ENCODE results near the gene CDC14A. TPM values are rescaled to one million over a fixed set of nuclear protein-coding genes. Genes with fewer than 3 reads are reported as not detected.

The CDC14A gene
- total RNA-seq, 1 experiment from 2014 or later = 6.6 TPM

- H3K27ac ChIP-seq (ENCODE audit: low read length) = no peak overlapping the region
- POLR2A ChIA-PET = no interaction called here
- DNase-seq (ENCODE audit: low read depth, low spot score) (no peak), ATAC-seq (no peak)
- H3K9me3 ChIP-seq (ENCODE audit: control insufficient read depth, insufficient read depth, low read depth, low read length) = no peaks in the 10 kb centered on the region
- H3K36me3 ChIP-seq (ENCODE audit: control insufficient read depth, insufficient read depth, low read length) = no peaks in the 10 kb centered on the region
- H3K4me1 ChIP-seq (ENCODE audit: control insufficient read depth, insufficient read depth, low read length) = no peaks in the 10 kb centered on the region
- CTCF ChIA-PET = no interaction called here
- no peaks in the 10 kb centered on the region for H3K27me3 ChIP-seq (ENCODE audit: control insufficient read depth, insufficient read depth, low read length)
- no TSS peak for BruUV-seq (replicated peaks)
- intact Hi-C loops (cut with micrococcal nuclease; ENCODE audit: unreplicated experiment) (no loop called here), in situ Hi-C loops (cut with HindIII; ENCODE audit: low pct_unique_long_range_greater_than_20kb, low sequenced_read_pairs) (no loop called here)
- TF ChIP-seq, protein P1, sequence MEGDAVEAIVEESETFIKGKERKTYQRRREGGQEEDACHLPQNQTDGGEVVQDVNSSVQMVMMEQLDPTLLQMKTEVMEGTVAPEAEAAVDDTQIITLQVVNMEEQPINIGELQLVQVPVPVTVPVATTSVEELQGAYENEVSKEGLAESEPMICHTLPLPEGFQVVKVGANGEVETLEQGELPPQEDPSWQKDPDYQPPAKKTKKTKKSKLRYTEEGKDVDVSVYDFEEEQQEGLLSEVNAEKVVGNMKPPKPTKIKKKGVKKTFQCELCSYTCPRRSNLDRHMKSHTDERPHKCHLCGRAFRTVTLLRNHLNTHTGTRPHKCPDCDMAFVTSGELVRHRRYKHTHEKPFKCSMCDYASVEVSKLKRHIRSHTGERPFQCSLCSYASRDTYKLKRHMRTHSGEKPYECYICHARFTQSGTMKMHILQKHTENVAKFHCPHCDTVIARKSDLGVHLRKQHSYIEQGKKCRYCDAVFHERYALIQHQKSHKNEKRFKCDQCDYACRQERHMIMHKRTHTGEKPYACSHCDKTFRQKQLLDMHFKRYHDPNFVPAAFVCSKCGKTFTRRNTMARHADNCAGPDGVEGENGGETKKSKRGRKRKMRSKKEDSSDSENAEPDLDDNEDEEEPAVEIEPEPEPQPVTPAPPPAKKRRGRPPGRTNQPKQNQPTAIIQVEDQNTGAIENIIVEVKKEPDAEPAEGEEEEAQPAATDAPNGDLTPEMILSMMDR (IDR thresholded peaks at IDR 0.05) = no peak
- no peak for TF ChIP-seq TCF7L2 (IDR thresholded peaks at IDR 0.05; ENCODE audit: low read depth, low read length)
- TF ChIP-seq POLR2AphosphoS5 (IDR thresholded peaks at IDR 0.05; ENCODE audit: low read depth, low read length) = no peak
- TF ChIP-seq, protein P2, sequence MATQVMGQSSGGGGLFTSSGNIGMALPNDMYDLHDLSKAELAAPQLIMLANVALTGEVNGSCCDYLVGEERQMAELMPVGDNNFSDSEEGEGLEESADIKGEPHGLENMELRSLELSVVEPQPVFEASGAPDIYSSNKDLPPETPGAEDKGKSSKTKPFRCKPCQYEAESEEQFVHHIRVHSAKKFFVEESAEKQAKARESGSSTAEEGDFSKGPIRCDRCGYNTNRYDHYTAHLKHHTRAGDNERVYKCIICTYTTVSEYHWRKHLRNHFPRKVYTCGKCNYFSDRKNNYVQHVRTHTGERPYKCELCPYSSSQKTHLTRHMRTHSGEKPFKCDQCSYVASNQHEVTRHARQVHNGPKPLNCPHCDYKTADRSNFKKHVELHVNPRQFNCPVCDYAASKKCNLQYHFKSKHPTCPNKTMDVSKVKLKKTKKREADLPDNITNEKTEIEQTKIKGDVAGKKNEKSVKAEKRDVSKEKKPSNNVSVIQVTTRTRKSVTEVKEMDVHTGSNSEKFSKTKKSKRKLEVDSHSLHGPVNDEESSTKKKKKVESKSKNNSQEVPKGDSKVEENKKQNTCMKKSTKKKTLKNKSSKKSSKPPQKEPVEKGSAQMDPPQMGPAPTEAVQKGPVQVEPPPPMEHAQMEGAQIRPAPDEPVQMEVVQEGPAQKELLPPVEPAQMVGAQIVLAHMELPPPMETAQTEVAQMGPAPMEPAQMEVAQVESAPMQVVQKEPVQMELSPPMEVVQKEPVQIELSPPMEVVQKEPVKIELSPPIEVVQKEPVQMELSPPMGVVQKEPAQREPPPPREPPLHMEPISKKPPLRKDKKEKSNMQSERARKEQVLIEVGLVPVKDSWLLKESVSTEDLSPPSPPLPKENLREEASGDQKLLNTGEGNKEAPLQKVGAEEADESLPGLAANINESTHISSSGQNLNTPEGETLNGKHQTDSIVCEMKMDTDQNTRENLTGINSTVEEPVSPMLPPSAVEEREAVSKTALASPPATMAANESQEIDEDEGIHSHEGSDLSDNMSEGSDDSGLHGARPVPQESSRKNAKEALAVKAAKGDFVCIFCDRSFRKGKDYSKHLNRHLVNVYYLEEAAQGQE (IDR thresholded peaks at IDR 0.05; ENCODE audit: insufficient read depth in 1 of 2, low read depth in 2 of 2, low read length in 1 of 2) = no peak
- H3K4me3 ChIP-seq (ENCODE audit: low read depth in 2 of 2, low read length in 2 of 2) = no peak overlapping the region
Measured at GRCh38 chr1:100380635-100381034, 28.3 kb downstream of the CDC14A start.

DNA sequence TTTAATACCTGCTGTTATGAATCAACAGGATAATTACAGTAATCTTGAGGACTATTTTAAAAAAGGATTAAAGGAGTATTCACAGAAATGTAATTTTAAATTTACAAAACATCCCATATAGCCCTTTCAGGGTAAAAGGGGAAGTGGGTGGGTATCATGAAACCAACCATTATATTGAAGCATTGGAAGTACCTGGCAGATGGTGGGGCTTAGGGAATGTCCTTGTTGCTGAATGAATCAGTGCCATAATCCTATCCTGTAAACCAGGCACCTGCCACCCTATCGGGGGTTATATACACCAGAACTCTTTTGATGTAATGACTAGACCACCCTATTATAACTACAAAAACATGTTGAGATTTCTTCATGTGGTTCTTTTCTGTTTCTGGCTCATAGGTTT, 30.4 kb downstream of the CDC14A start:
- Histone ChIP-seq H3K27me3 (ENCODE audit: control insufficient read depth, insufficient read depth, low read length) (no peaks in the 10 kb centered on the region), H3K36me3 (ENCODE audit: control insufficient read depth, insufficient read depth, low read length) (no peaks in the 10 kb centered on the region; the same call in 1 of the 2 replicates), H3K4me3 (ENCODE audit: low read depth in 2 of 2, low read length in 2 of 2) (no peak overlapping the region), H3K9me3 (ENCODE audit: control insufficient read depth, insufficient read depth, low read depth, low read length) (no peaks in the 10 kb centered on the region), H3K4me1 (ENCODE audit: control insufficient read depth, insufficient read depth, low read length) (no peaks in the 10 kb centered on the region), H3K27ac (ENCODE audit: low read length) (no peak overlapping the region)
- ChIA-PET CTCF (no interaction called here), POLR2A (no interaction called here)
- BruUV-seq (replicated peaks) = no TSS peak
- intact Hi-C loops (cut with micrococcal nuclease; ENCODE audit: unreplicated experiment) = no loop called here
- TF ChIP-seq, protein P1 (IDR thresholded peaks at IDR 0.05) = no peak
- TF ChIP-seq SIN3A (IDR thresholded peaks at IDR 0.05; ENCODE audit: borderline replicate concordance, insufficient read depth, low read depth, low read length) (no peak), TCF7L2 (IDR thresholded peaks at IDR 0.05; ENCODE audit: low read depth, low read length) (no peak), POLR2AphosphoS5 (IDR thresholded peaks at IDR 0.05; ENCODE audit: low read depth, low read length) (no peak)
- TF ChIP-seq, protein P2 (IDR thresholded peaks at IDR 0.05; ENCODE audit: insufficient read depth in 1 of 2, low read depth in 2 of 2, low read length in 1 of 2) = no peak
- in situ Hi-C loops (cut with HindIII; ENCODE audit: low pct_unique_long_range_greater_than_20kb, low sequenced_read_pairs) = no loop called here
- DNase-seq (ENCODE audit: low read depth, low spot score) (no peak), ATAC-seq (no peak)
